H1 (cell line): ENCODE measurements around the gene ZSCAN20. TPM values are rescaled to one million over a fixed set of nuclear protein-coding genes. Genes with fewer than 3 reads are reported as not detected.

Source experiments
- ATF3 ChIP-seq: IDR thresholded peaks from 2 replicates; pipeline ENCODE4 v1.6.1; 2011; ENCODE audit warnings: low read depth, mild to moderate bottlenecking, low read length; ENCODE audit not compliant: insufficient read depth
- BACH1 ChIP-seq: IDR thresholded peaks from 2 replicates; pipeline ENCODE4 v1.6.1; 2012; ENCODE audit warnings: low read length, improper control_type of control experiment
- CHD1 ChIP-seq: IDR thresholded peaks from 2 replicates; pipeline ENCODE4 v1.6.1; 2012; ENCODE audit warnings: low read depth, low read length, improper control_type of control experiment
- KDM5A ChIP-seq: fragments of 200-600 bp; IDR thresholded peaks from 2 replicates; pipeline ENCODE4 v1.7.1; 2012; ENCODE audit warnings: mild to moderate bottlenecking, low read length, inconsistent platforms, mixed read lengths
- NANOG ChIP-seq: IDR thresholded peaks from 2 replicates; pipeline ENCODE4 v1.6.1; 2011; ENCODE audit warnings: low read length, low read depth, mild to moderate bottlenecking, inconsistent platforms; ENCODE audit not compliant: insufficient read depth, poor library complexity, severe bottlenecking
- POLR2A ChIP-seq, 2 experiments: IDR thresholded peaks; 1 replicate in 1 of 2; 2 replicates in 1 of 2; pipeline ENCODE4 v1.6.1; 2011; ENCODE audit warnings: low read depth in 2 of 2, low read length in 2 of 2, mild to moderate bottlenecking in 2 of 2; ENCODE audit errors: control extremely low read depth in 1 of 2
- POLR2AphosphoS5 ChIP-seq: IDR thresholded peaks from 2 replicates; pipeline ENCODE4 v1.6.1; 2011; ENCODE audit warnings: low read depth, low read length
- RBBP5 ChIP-seq: IDR thresholded peaks from 2 replicates; pipeline ENCODE4 v1.7.1; 2012; ENCODE audit warnings: low read depth, mild to moderate bottlenecking, inconsistent platforms, low read length, moderate library complexity, borderline replicate concordance
- TCF12 ChIP-seq: IDR thresholded peaks from 2 replicates; pipeline ENCODE4 v1.6.1; 2011; ENCODE audit warnings: low read depth, mild to moderate bottlenecking, low read length
- TEAD4 ChIP-seq: IDR thresholded peaks from 2 replicates; pipeline ENCODE4 v1.6.1; 2012; ENCODE audit warnings: low read depth, low read length, inconsistent platforms, mixed read lengths
- polyA plus RNA-seq, 7 experiments: library from polyadenylated mRNA; depleted of rRNA in 3 of 7; stranded (reverse) in 5 of 7; unstranded in 2 of 7; fragments of >200 nt in 5 of 7; fragments of 200-250 nt in 2 of 7; gene quantifications; 1 replicate in 5 of 7; 2 replicates in 1 of 7; 4 replicates in 1 of 7; pipeline versions ENCODE4 v1.2.1 to v1.2.3, GENCODE V29; 2011 to 2013; ENCODE audit warnings: missing spikeins in 2 of 7, mixed read lengths in 2 of 7
- total RNA-seq: library from RNA; stranded (reverse); fragmentation: NEBNext Ultra II Directional; extraction: Animal tissue kit (Norgen Biotek cat#: 25700); gene quantifications from 2 replicates; pipeline ENCODE4 v1.2.1, GENCODE V29; 2021

Gene ZSCAN20
- total and polyA plus RNA-seq, 2 of the 8 experiments (the other 6 are each of a cell fraction or from before 2014, with no cell fraction given): 0.70 to 3.4 TPM

- no peak for TF ChIP-seq POLR2A (IDR thresholded peaks at IDR 0.05; ENCODE audit: control extremely low read depth in 1 of 2, low read depth in 2 of 2, low read length in 2 of 2)
- no peak for TF ChIP-seq RBBP5
- no peak for TF ChIP-seq POLR2AphosphoS5
- TF ChIP-seq TCF12: no peak
- no peak for TF ChIP-seq CHD1
- no peak for TF ChIP-seq NANOG
- TF ChIP-seq KDM5A: no peak
- no peak for TF ChIP-seq ATF3
- no peak for TF ChIP-seq BACH1
- no peak for TF ChIP-seq TEAD4
- TF ChIP-seq, all 59 proteins: peak for 0
These were observed 38.7 kb upstream of the ZSCAN20 start (continued) for GRCh38 chr1:33433509-33434362.
